ENCODE results near the gene PRDM16.

- TF ChIP-seq, protein P1, sequence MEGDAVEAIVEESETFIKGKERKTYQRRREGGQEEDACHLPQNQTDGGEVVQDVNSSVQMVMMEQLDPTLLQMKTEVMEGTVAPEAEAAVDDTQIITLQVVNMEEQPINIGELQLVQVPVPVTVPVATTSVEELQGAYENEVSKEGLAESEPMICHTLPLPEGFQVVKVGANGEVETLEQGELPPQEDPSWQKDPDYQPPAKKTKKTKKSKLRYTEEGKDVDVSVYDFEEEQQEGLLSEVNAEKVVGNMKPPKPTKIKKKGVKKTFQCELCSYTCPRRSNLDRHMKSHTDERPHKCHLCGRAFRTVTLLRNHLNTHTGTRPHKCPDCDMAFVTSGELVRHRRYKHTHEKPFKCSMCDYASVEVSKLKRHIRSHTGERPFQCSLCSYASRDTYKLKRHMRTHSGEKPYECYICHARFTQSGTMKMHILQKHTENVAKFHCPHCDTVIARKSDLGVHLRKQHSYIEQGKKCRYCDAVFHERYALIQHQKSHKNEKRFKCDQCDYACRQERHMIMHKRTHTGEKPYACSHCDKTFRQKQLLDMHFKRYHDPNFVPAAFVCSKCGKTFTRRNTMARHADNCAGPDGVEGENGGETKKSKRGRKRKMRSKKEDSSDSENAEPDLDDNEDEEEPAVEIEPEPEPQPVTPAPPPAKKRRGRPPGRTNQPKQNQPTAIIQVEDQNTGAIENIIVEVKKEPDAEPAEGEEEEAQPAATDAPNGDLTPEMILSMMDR (conservative IDR thresholded peaks at IDR 0.05; ENCODE audit: low read depth in 2 of 2), result no peak
- TF ChIP-seq EZH2 (IDR thresholded peaks at IDR 0.05; ENCODE audit: low read depth, unreplicated experiment) (no peak), POLR2AphosphoS5 (IDR thresholded peaks at IDR 0.05; ENCODE audit: low read depth) (no peak), ZNF331 (CRISPR knock-in tag; IDR thresholded peaks at IDR 0.05; ENCODE audit: low read depth) (no peak), CREB1 (CRISPR knock-in tag; IDR thresholded peaks at IDR 0.05; ENCODE audit: low read depth) (no peak), EZH2phosphoT487 (IDR thresholded peaks at IDR 0.05; ENCODE audit: unreplicated experiment) (no peak)
- TF ChIP-seq, protein P2, sequence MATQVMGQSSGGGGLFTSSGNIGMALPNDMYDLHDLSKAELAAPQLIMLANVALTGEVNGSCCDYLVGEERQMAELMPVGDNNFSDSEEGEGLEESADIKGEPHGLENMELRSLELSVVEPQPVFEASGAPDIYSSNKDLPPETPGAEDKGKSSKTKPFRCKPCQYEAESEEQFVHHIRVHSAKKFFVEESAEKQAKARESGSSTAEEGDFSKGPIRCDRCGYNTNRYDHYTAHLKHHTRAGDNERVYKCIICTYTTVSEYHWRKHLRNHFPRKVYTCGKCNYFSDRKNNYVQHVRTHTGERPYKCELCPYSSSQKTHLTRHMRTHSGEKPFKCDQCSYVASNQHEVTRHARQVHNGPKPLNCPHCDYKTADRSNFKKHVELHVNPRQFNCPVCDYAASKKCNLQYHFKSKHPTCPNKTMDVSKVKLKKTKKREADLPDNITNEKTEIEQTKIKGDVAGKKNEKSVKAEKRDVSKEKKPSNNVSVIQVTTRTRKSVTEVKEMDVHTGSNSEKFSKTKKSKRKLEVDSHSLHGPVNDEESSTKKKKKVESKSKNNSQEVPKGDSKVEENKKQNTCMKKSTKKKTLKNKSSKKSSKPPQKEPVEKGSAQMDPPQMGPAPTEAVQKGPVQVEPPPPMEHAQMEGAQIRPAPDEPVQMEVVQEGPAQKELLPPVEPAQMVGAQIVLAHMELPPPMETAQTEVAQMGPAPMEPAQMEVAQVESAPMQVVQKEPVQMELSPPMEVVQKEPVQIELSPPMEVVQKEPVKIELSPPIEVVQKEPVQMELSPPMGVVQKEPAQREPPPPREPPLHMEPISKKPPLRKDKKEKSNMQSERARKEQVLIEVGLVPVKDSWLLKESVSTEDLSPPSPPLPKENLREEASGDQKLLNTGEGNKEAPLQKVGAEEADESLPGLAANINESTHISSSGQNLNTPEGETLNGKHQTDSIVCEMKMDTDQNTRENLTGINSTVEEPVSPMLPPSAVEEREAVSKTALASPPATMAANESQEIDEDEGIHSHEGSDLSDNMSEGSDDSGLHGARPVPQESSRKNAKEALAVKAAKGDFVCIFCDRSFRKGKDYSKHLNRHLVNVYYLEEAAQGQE (IDR thresholded peaks at IDR 0.05; ENCODE audit: unreplicated experiment), result no peak
Measured at GRCh38 chr1:3463891-3464648, 395.1 kb downstream of the PRDM16 start.

Measured in GM23338 (cell line).